Measurements from ENCODE around the gene CAD. TPM values are rescaled to one million over a fixed set of nuclear protein-coding genes. Genes with fewer than 3 reads are reported as not detected.

CAD gene
- total and polyA plus RNA-seq, 2 donors (not counting 3 experiments of a cell fraction or from before 2014, with no cell fraction given): 60.3 to 91.4 TPM

DNA sequence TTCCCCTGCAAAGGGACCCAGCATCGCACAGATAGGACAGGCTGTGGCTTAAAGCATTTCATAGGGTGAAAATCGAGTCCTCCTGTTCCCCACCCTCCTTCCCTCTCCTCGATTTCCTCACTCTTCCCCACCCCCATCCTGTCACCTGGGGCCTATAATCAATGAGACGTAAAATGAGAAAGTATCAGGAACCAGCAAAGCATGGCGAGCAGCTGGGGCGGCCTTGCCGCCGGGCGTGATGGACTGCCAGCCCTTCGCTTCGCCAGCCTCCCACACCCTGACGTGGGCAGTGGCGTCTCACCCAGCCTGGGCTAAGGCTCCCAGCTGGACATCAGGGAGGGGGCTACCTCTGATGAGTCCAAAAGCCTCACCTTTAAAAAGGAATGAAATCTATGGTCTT, 34.6 kb downstream of the CAD start:
- Histone ChIP-seq H4K20me1 (replicated peaks; ENCODE audit: control insufficient read depth, extremely low read depth, insufficient read depth, low read length) (no peaks in the 10 kb centered on the region), H3K9me1 (replicated peaks; ENCODE audit: control insufficient read depth, extremely low read depth, insufficient read depth, low read length) (no peaks in the 10 kb centered on the region), H3K4me2 (ENCODE audit: insufficient read depth, low read length) (no peak overlapping the region), H3K4me3 (replicated peaks in 1 of 3; ENCODE audit: insufficient read depth in 1 of 3, low read depth in 1 of 3, low read length in 3 of 3) (no peak overlapping the region), H2AFZ (ENCODE audit: low read depth, low read length) (no peak overlapping the region), H3K79me2 (ENCODE audit: control insufficient read depth, insufficient read depth, low read length) (no peaks in the 10 kb centered on the region), H3K36me3 (ENCODE audit: control insufficient read depth in 2 of 2, extremely low read depth in 1 of 2, insufficient read depth in 2 of 2, low read length in 2 of 2) (peaks cover 0 to 8% of the 10 kb centered on the region in 2 experiments), H3K27me3 (ENCODE audit: control insufficient read depth in 2 of 2, insufficient read depth in 2 of 2, low read length in 2 of 2) (no peaks in the 10 kb centered on the region), H3K9me3 (replicated peaks; ENCODE audit: control insufficient read depth, insufficient read depth, low read length) (no peaks in the 10 kb centered on the region), H3K4me1 (ENCODE audit: control insufficient read depth, extremely low read depth, insufficient read depth, low read length) (peaks cover 26% of the 10 kb centered on the region), H3K27ac (ENCODE audit: insufficient read depth, low read depth, low read length) (no peak overlapping the region), H3K9ac (replicated peaks; ENCODE audit: extremely low read depth, insufficient read depth, low read length) (no peak overlapping the region)
- TF ChIP-seq MAX (IDR thresholded peaks at IDR 0.05; ENCODE audit: insufficient read depth, insufficient read length): no peak
- no peak for TF ChIP-seq POLR2A (IDR thresholded peaks at IDR 0.05; ENCODE audit: low read depth, low read length)
- no peak for TF ChIP-seq FOS (IDR thresholded peaks at IDR 0.05; ENCODE audit: borderline replicate concordance, insufficient read depth, low read length)
- no peak for TF ChIP-seq GATA2 (IDR thresholded peaks at IDR 0.05; ENCODE audit: insufficient read depth, insufficient read length, low read depth, low read length)
- no peak for TF ChIP-seq EZH2 (IDR thresholded peaks at IDR 0.05; ENCODE audit: borderline replicate concordance, low read depth, low read length, severe bottlenecking)
- no peak for TF ChIP-seq POLR2AphosphoS5 (IDR thresholded peaks at IDR 0.05; ENCODE audit: insufficient read depth, low read depth, low read length)
- TF ChIP-seq, protein P1, sequence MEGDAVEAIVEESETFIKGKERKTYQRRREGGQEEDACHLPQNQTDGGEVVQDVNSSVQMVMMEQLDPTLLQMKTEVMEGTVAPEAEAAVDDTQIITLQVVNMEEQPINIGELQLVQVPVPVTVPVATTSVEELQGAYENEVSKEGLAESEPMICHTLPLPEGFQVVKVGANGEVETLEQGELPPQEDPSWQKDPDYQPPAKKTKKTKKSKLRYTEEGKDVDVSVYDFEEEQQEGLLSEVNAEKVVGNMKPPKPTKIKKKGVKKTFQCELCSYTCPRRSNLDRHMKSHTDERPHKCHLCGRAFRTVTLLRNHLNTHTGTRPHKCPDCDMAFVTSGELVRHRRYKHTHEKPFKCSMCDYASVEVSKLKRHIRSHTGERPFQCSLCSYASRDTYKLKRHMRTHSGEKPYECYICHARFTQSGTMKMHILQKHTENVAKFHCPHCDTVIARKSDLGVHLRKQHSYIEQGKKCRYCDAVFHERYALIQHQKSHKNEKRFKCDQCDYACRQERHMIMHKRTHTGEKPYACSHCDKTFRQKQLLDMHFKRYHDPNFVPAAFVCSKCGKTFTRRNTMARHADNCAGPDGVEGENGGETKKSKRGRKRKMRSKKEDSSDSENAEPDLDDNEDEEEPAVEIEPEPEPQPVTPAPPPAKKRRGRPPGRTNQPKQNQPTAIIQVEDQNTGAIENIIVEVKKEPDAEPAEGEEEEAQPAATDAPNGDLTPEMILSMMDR (IDR thresholded peaks at IDR 0.05; ENCODE audit: extremely low read depth in 1 of 2, insufficient read depth in 1 of 2, low read depth in 1 of 2, low read length in 2 of 2): no peak
- ChIA-PET POLR2A (no interaction called here), CTCF (interaction anchor here (1.0 to 6.8 kb wide), 3 partner anchors 29 to 117 kb away, joined by 3 to 81 read pairs (median 23); partner anchors contain the start of gene TRIM54)
- BruUV-seq (replicated peaks): no TSS peak
- dilution Hi-C loops (cut with MboI; ENCODE audit: extremely low pct_ligation_motif_present, low sequenced_read_pairs) (no loop called here), intact Hi-C loops (cut with micrococcal nuclease) (no loop called here)
- FAIRE-seq (no peak), DNase-seq (ENCODE audit: low read depth, low spot score) (no peak)
